ENCODE data around the gene TTC28.

- no peak for TF ChIP-seq POLR2A (IDR thresholded peaks at IDR 0.05)
- TF ChIP-seq, protein P1, sequence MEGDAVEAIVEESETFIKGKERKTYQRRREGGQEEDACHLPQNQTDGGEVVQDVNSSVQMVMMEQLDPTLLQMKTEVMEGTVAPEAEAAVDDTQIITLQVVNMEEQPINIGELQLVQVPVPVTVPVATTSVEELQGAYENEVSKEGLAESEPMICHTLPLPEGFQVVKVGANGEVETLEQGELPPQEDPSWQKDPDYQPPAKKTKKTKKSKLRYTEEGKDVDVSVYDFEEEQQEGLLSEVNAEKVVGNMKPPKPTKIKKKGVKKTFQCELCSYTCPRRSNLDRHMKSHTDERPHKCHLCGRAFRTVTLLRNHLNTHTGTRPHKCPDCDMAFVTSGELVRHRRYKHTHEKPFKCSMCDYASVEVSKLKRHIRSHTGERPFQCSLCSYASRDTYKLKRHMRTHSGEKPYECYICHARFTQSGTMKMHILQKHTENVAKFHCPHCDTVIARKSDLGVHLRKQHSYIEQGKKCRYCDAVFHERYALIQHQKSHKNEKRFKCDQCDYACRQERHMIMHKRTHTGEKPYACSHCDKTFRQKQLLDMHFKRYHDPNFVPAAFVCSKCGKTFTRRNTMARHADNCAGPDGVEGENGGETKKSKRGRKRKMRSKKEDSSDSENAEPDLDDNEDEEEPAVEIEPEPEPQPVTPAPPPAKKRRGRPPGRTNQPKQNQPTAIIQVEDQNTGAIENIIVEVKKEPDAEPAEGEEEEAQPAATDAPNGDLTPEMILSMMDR (IDR thresholded peaks at IDR 0.05): no peak
These were observed 506.6 kb downstream of the TTC28 start for GRCh38 chr22:28172892-28173670.

Data from uterus (tissue), 2 donors.